Measurements from ENCODE around the gene NME3.

NME3 gene

DNA sequence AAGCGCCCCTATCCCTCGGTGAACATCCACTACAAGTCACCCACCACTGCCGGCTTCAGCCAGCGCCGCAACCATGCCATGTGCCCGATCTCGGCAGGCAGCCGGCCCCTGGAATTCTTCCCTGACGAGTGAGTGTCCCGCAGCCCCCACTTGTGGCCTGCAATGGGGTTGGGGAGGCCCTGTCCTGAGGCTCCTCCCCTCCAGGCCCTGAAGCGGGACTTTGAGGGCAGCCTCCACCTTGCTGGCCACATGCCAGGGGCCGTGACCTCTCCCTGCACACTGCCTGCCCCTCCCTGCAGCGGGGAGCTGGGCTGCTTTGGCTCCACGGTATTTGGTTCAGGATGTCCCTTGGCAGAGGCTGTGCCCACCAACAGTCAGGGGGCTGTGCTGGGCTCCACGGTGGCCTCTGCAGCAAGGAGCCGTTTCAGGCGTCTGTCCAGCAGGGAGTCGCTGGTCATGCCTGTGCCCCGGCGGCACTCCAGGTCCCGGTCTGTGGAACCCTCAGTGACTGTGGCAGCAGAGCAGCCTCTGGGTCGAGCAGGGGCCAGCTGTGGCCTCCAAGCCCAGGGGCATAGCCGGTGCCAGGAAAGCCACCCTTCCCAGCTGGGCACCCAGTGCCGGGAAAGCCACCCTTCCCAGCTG lies 8.3 kb downstream of the NME3 start:
- TF ChIP-seq, protein P1, sequence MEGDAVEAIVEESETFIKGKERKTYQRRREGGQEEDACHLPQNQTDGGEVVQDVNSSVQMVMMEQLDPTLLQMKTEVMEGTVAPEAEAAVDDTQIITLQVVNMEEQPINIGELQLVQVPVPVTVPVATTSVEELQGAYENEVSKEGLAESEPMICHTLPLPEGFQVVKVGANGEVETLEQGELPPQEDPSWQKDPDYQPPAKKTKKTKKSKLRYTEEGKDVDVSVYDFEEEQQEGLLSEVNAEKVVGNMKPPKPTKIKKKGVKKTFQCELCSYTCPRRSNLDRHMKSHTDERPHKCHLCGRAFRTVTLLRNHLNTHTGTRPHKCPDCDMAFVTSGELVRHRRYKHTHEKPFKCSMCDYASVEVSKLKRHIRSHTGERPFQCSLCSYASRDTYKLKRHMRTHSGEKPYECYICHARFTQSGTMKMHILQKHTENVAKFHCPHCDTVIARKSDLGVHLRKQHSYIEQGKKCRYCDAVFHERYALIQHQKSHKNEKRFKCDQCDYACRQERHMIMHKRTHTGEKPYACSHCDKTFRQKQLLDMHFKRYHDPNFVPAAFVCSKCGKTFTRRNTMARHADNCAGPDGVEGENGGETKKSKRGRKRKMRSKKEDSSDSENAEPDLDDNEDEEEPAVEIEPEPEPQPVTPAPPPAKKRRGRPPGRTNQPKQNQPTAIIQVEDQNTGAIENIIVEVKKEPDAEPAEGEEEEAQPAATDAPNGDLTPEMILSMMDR (IDR thresholded peaks at IDR 0.05; ENCODE audit: low read length, missing control alignments) = no peak
- no peak for DNase-seq (ENCODE audit: low read depth)

DNA sequence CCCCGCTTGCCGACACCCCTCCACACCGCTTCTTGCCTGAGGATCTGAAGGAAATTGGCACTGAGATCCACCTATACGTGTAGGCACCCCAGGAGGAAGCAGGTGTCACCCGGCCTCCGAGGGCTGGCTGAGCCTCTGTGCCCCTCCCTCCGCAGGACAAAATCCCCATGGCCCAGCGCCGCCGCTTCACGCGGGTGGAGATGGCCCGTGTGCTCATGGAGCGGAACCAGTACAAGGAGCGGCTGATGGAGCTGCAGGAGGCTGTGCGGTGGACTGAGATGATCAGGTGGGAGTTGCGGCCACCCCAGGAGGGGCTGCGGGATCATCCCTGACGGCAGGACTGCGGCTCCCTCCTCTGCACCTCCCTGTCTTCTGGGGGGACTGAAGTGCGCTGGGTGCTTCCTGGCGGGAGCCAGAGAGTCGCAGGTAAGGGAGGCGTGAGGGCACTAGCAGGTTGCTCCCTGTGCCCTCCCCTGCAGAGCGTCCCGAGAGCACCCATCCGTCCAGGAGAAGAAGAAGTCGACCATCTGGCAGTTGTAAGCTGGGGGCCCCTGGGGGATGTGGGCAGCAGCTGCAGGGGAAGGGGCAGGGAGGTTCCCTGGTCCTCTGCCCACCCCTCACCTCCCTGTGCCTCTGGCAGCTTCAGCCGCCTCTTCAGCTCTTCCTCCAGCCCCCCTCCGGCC lies 9.0 kb downstream of the NME3 start:
- DNase-seq (ENCODE audit: low read depth) = no peak
- TF ChIP-seq, protein P1 (IDR thresholded peaks at IDR 0.05; ENCODE audit: low read length, missing control alignments) = no peak
- no peak overlapping the region for H3K4me3 ChIP-seq (replicated peaks; ENCODE audit: low read depth, low read length)

More for the DNA sequence above, 8.3 kb downstream of the NME3 start:
- no peak overlapping the region for H3K4me3 ChIP-seq (replicated peaks; ENCODE audit: low read depth, low read length)

DNA sequence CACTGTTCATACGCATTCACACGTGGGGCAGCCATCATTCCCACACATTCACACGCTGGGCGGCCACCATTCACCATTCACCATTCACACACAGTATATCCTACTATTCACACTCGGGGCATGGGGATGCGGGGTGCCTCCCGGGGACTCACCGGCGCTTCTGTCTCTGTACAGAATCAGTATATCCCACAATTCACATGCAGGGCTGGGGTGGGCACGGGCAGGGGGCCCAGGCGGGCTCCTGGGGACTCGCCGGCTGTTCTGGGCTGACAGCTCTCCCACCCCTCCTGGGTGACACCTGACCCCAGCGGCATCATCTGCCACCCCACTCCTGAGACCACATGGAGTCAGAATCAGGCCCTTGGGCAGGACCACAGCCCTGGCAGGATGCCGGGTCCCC lies 9.6 kb downstream of the NME3 start:
- no peak for DNase-seq (ENCODE audit: low read depth)
- H3K4me3 ChIP-seq (replicated peaks; ENCODE audit: low read depth, low read length) = no peak overlapping the region
- TF ChIP-seq, protein P1 (IDR thresholded peaks at IDR 0.05; ENCODE audit: low read length, missing control alignments) = no peak

DNA sequence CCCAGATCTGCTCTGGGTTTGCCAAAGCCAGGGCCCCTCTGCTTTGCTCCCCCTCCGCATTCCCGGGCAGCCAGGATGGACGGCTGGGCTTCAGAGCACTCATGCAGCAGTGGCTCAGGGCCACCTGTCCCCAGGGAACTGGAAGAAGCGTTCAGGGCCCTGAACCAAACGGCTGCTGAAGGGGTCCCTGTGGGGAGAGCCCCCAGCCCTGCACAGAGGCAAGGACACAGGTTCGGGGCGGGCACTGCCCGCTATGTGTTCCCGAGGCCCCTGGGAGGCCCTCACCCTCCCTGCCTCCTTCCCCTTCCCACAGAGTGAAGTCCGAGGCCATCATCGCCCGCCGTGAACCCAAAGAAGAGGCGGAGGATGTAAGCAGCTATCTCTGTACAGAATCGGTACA lies 10.4 kb downstream of the NME3 start:
- TF ChIP-seq, protein P1 (IDR thresholded peaks at IDR 0.05; ENCODE audit: low read length, missing control alignments) = no peak
- no peak for DNase-seq (ENCODE audit: low read depth)
- H3K4me3 ChIP-seq (replicated peaks; ENCODE audit: low read depth, low read length) = no peak overlapping the region

DNA sequence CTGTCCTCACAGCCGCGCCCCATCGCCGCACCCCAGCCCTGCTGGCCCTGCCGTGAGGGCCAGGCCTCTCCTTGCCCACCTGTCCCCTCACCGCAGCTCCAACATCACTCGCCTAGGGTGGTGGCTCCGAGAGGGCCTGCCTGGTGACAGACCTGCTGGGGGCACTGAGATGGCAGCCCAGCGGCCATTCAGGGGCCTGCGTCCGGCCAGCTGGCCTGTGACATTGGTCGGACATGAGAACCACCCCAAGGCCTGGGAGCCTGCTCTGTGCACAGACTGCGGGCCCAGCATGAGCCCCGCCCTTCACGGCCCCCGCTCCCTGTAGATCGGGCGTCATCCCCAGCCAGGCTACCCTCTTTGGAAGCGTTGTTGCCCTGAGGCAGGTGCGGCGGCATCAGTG lies 11.8 kb downstream of the NME3 start:
- no peak for DNase-seq (ENCODE audit: low read depth)
- no peak overlapping the region for H3K4me3 ChIP-seq (replicated peaks; ENCODE audit: low read depth, low read length)
- TF ChIP-seq, protein P1 (IDR thresholded peaks at IDR 0.05; ENCODE audit: low read length, missing control alignments) = no peak

DNA sequence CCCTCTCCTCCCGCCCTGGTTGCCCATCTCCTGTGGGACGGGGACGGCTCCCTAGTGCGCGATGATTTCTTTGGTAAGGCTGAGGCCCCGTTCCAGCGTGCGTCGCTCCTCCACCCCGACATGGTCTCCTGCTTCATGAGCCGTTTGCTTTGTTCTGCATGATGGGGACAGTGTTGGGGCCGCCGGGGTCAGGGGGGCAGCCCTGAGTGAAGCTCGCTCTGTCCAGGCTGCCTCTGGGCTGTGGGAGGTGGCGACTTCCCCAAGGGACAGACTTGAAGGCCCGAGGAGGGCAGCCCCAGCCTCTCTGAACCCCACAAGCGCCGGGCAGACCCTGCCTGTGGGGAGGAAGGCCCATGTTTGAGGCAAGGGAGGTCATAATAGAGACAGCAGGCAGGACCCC lies 12.4 kb downstream of the NME3 start:
- no peak overlapping the region for H3K4me3 ChIP-seq (replicated peaks; ENCODE audit: low read depth, low read length)
- no peak for DNase-seq (ENCODE audit: low read depth)
- TF ChIP-seq, protein P1 (IDR thresholded peaks at IDR 0.05; ENCODE audit: low read length, missing control alignments) = no peak
